ENCODE results near the gene PFAS.
A peak's percentile ranks its signal among the peaks of the same experiment; 100 is the strongest.

Gene PFAS

DNA sequence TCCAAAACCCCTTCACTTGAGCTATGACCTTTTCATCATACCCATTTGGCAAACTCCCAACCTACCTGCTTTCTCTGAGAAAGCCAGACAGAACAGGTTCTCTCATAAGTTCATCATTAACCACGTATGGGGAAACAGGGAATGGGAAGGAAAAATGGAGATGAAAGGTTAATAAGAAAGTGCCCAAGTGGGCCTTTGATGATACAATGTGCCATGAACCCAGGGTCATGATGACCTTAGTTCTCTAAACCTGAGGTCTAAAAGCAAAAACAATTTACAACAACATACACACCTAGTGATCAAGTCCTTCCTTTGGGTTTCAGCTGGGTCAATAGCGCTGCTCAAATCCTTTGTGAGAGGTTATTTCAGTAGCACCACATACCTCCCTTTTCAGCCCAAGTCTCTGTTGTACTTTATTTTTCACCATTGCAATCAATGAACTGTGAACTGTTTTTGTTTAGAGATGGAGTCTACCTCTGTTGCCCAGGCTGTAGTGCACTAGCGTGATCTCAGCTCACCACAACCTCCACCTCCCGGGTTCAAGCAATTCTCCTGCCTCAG, 24.9 kb downstream of the PFAS start:
- DNase-seq = no peak

DNA sequence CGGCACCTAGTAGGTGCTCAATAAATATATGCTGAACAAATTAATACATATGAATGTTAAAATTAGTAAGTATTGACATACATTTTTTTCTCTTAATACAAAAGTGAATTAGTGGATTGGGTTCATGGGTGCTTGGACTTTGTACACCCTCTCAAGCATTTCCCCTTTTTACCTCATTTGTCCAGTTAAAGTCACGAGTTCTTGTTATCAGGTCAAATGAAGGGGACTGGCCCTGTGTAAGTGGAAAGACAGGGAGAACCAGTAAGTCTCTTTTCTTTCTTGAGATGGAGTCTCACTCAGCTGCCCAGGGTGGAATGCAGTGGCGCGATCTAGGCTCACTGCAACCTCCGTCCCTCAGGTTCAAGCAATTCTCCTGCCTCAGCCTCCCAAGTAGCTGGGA, 25.7 kb downstream of the PFAS start:
- DNase-seq = no peak

DNA sequence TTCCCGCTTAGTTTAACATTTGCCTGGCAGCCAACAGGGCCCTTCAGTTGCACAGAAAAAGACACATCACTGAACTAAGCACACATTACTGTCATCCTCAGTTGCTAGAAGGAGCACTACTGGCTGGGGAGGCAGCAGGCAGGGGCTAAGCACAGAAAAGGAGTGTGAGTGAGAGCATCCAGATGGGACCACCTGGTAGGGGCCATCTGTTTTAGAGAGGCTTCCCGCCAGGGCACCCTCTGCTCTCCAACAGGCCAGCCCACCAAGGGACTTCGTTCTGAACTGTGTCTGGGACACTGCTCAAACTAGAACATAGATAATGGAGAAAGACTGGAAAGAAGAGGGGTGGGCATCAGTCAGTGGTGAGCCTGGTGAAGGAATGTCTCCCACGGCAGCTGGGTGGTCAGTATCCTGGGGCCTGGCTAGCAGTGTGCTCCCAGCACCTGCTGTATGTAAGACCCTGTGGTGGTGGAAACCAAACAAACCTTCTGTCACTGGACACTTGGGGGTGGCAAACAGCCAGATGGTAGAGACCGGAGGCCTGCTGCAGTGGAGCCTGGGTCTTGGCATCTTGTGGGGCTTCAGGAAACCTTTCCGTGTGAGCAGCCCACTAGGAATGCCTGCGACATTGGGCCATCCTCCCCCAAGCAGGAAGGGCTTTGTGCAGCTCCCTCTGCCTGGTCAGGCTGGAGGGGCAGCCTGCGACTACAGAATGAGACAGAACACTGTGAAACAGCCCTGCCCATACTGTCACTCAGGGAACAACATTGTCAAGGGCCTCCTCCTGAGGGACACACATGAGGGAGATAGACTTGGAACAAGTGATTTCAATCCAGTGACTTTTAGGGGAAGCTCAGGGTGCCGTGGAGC, 26.6 kb downstream of the PFAS start:
- DNase-seq = no peak

DNA sequence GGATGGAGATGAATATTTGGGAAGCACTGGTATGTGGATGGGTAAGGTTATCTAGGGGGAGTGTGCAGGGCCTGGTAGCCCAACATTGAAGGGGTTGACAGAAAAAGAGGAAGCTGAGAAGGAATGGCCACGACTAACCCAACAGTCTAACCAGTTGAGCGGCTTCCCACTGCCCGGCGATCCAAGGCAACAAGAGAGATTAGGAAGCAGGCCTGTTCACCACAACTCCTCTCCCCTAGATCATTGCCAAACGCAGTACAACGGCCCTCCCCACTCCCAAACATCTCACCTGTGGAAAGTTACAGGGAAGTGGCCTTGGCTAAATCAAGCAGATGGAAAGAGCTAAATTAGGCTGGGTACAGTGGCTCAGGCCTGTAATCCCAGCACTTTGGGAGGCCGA, 28.2 kb downstream of the PFAS start:
- DNase-seq = no peak

DNA sequence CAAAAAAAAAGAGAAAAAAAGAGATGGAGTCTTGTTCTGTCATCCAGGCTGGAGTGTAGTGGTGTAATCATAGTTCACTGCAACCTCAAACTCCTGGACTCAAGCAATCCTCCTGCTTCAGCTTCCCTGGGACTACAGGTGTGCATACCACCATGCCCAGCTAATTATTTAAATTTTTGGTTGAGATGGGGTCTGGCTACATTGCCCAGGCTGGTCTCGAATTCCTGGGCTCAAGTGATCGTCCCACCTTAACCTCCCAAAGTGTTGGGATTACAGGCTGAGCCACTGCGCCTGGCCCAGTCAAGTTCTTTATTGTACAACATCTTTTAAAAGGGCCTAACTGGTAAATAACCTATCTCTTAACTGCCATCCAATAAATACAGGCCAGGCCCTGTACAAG, 33.3 kb downstream of the PFAS start:
- no peak for DNase-seq

DNA sequence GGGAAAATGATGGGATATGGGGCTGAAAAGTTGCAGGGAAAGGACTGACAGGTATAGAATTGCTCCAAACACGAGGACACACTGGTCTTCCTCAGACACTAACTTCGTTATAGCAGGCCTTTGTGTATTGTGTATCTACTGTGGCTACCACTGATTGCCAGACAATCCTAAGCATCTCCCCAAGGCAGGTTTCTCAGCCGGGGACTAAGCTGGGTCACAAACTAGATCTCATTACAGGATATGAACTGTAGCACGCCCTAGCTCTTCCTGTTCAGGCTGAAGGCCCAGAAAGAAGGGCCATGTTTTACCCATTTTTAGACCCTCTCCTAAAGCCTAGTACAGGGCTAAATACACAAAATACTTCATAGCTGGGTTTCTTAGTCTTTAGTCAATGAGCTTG, 34.3 kb downstream of the PFAS start:
- no peak for DNase-seq

DNA sequence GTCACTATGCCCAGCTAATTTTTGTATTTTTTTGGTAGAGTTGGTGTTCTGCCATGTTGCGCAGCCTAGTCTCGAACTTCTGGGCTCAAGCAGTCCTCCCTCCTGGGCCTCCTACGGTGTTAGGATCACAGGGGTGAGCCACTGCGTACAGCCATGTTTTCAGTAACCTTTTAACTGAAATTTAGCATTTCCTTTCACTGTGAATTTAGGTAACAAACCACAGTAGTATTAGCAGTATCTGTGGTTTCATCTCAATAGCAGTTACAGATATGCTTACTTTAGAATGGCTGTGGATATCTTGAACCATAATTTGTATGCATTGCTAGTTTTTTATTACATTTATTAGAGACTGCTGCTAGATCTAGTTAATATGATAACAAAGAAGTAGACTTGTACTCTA, 35.0 kb downstream of the PFAS start:
- no peak for DNase-seq

DNA sequence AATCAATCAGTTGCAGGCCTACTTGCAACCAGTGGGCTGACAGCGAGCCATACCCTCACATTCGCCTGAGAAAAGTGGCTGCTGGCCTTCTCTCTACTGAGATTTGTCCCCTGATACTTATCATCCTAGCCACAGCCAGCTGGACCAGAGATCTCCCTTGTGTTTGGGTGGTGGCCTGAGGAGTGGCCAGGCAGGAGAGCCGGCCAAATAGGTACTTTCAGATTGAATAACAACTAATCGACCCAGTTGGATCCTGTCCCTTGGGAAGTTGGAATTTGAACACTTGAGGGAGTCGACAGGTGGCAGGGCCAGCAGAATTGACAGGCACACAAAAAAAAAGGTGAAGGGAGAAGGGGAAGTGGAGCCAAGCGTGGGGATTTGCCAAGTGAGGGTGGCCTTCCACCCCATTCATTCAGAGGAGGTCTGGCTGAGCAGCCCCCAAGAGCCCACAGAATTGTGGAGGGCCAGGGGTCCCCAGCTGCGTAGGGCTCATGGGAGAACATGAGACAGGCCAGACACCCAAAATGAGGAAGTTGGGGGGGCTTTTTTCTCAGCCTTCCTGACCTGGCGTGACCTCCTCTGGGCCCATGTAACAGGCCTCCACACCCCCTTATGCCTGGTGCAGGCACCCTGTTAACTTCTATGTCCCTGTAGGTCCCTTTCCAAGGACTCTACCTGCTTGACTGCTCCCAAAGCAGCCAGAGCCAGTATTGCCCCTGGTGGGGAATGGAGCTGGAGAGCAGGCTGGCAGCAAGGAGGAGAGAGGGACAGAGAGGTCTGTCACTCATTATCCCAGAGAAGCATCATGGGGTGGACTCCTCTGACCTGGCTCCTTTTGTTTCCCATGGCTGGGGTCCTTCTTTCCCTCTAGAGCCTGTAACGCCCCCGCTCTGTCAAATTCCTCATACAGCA, 36.4 kb downstream of the PFAS start:
- DNase-seq = no peak

DNA sequence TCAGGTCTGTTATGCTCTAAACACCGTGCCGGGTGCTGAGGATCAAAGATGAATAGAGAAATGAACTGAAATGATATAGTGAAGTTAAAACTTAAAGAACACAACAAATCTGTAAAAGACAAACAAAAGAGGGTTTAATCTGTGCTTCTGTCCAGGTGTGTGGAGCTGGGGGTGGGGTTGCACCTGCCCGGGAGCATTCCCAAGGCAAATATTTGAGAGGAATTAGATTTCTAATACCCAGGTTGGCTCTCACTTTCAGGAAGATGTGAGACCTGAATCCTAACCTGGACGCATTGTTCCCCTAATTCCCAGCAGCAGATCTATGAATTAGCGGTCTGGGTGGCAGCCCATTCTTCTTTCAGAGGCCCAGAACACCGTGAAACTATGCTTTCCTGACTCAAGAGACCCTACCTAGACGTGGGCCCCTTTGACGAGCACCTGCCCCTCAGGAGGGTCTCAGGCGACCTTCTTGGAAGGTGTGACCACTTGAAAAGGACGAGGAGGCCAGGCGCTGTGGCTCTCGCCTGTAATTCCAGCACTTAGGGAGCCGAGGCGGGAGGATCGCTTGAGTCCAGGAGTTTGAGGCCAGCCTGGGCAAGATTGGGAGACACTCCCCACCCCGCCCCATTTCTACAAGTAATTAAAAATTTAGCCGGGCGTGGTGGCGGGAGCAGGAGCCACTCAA, 38.7 kb downstream of the PFAS start:
- DNase-seq = no peak

DNA sequence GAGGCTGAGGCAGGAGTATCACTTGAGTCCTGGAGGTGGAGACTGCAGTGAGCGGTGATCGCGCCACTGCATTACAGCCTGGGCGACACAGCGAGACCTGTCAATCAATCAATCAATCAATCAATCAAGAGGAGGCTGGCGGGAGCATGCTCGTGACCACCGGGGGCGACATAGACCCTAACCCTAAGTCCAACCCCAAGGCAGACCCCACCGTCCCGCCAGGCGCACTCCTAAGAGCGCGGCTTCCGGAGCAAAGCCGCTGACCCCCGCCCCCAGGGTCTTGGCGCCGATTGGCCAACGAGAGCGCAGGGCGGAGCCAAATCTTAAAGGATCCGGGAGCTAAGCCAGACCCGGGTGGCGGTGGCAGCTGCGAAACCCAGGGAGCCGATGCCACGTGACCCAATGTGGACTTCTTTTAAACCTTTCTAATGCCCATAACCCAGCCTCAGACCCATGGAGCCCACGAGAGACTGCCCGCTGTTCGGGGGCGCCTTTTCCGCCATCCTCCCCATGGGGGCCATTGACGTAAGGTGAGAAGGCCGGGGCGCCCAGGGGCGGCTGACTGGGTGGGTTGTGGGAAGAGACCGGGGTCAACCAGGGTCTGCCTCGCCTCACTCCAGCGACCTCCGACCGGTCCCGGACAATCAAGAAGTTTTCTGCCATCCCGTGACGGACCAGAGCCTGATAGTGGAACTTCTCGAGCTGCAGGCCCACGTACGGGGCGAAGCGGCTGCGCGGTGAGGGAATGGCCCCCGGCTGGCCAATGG, 39.4 kb downstream of the PFAS start, which contains the start of gene RANGRF:
Gene RANGRF (plus strand): TSS at position 335 of the 767 bp plus-strand sequence. CDS start 119 bp downstream, at position 454.
- DNase-seq = peak; percentile 77

DNA sequence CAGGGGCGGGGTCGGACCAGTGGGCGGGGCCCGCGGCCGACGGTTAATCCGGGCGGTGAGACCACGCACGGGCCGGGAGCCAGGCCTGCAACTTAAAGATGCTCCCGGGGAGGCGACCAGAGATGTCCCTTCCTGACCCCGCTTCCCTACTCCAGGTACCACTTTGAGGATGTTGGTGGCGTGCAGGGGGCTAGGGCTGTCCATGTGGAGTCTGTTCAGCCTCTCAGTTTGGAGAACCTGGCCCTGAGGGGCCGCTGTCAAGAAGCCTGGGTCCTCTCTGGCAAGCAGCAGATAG, 40.0 kb downstream of the PFAS start:
- DNase-seq = peak; percentile 57

DNA sequence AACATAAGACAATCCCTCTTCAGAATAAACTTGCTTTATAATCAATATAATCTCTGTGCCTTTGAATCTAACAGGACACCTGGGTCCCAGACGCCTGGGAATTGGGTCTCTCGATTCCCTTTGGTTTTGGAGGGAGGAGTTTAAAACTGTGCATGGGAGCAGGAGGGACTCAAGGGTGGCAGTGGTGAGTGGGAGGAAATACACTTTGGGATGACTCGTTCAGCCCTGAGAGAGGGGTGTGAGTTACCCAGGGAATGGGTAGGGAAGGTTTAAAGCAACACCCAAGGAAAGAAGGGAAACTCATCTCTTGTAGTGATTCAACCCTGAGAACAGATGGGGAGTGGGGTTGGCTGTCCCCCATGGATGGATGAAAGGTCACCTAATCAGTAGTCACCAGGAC, 41.0 kb downstream of the PFAS start:
- DNase-seq = no peak

DNA sequence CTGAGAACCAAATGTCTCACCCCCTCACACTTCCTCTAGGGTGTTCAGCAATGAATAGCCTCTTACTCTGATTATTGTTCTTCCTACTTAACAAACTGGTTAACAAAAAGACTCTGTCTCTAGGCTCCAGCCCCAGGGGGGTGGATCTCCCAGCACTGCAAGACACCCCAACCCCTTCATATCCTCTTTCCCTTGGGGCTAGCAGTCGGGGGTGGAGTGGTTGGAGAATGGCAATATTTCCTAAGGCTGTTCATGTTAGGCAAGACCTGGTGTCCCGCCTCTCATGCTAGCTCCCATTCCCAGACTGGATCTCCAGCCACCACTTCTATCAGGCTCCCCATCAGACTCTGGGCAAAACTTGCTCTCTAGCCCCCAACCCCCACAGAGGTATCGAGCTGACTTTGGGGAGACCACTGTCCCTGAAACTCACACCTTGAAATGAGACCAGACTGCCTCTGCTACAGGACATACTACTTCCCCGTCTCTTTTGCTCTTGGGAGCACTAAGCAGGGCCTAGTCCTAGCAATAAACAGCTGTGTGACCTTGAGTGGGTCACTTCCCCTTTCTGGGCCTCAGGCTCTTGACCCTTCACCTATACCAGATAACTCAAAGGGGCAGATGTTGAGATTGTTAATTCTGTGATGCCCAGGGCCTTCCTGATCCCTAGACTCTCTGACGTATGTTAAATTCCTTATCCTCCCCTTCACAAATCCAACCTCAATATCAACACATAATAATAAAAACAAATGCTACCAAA, 43.7 kb downstream of the PFAS start:
- no peak for DNase-seq

DNA sequence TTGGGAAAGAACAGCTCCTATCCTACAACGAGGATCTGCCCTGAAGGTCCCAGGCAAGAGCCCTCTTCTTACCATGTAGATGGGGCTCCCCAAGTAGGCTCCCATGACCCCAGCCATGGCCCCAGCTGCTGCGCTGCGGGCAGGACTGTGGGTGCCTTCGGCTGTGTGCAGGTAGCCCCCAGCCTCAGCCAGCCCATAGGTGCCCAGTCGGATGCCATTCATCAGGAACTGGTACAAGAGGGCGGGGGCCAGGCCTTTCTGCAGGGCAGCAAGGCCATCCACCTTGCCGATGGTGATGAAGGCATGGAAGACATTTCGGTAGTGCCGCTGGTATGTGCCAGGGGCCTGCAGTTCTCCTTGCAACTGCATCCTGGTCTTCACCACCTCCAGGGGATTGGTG, 45.3 kb downstream of the PFAS start:
- DNase-seq = no peak

DNA sequence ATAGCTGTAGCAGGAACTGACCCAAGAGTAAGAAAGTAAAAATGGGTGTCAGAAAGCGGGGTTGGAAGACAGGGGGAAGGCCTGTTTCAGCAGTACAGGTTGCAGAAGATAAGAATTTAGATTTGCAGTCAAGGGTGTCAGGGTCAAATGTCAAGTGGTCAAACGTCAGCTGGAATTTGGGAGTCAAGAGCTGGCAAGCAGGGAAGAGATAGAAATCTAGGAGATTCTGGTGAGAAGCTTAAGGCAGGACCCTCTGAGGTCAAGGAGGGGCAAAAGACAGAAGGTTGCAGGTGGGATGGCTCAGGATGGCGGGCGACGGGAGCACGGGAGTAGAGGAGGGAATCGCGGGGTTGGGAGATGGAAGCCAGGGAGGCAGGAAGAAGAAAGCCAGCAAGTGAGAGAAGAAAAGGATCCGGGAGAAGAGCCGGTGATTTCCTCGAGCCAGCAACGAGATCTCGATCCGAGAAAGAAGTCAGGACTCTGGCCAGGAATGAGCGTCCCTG, 45.8 kb downstream of the PFAS start:
- DNase-seq = no peak

DNA sequence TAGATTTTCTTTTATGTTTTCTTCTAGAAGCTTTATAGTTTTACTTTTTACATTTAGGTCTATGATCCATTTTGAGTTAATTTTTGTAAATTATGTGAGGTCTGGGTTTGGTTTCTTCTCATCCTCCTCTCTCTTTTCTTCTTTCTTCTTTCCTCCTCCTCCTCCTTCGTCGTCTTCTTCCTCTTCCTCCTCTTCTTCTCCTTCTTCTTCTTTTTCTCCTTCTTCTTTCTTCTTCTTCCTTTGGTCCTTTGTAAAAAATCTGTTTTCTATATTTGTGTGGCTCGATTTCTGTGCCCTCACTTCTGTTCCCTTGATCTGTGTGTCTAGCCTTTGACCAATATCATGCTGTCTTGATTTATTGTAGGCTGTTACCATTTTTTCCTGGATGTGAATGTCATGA, 51.1 kb downstream of the PFAS start:
- no peak for DNase-seq

DNA sequence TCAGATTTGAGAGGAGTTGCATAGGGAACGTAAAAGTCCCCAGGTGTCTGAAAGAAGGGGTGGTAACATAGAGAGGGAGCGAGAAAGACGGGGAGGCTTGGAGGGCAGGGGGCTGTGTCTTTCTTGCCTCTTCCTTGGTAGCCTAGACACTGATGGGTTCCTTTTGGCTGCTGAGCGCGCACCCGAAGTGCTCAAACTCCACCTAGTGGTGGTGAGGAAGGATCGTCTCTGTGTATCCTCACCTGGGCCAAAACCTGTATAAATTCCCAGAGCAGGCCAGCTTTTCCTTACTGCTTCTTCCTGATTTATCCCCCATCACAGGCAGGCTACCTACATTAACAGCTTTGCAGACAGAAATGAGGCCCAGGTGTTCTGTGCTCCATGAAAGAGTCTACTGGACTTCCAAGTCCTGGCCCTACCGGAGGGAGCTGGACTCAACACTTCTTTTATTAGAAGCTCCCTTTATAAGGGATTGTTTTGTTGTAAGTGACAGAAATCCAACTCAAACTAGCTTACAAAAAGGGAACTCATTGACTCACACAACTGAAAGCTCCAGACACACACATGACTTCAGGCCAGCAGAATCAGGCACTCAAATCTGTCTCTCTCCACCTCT, 51.6 kb downstream of the PFAS start:
- peak; percentile 51 for DNase-seq

DNA sequence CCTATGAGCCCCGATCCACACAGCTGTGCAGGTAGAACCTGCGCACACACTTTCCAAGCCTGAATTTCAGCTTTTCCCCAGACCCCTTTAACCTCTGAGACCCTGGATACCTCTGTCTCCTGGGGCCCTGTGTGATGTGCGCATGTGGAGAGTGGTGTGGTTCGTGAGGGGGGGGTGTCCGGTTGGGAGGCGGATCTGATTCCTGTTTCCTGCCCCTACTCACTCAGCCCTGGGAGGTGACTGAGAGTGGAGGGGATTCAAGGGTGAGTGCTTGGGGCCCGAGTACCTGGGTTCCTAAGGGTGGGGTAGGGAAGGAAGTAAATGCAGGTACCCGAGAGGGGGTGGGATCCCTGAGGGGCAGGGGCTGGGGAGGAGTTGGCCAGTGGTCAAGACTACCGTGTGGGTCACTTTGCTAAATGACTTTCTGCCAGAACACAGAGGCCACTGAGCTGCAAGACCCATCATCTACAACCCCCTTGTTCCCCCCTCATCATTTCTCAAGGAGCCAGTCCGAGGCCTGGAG, 61.6 kb downstream of the PFAS start:
- no peak for DNase-seq

DNA sequence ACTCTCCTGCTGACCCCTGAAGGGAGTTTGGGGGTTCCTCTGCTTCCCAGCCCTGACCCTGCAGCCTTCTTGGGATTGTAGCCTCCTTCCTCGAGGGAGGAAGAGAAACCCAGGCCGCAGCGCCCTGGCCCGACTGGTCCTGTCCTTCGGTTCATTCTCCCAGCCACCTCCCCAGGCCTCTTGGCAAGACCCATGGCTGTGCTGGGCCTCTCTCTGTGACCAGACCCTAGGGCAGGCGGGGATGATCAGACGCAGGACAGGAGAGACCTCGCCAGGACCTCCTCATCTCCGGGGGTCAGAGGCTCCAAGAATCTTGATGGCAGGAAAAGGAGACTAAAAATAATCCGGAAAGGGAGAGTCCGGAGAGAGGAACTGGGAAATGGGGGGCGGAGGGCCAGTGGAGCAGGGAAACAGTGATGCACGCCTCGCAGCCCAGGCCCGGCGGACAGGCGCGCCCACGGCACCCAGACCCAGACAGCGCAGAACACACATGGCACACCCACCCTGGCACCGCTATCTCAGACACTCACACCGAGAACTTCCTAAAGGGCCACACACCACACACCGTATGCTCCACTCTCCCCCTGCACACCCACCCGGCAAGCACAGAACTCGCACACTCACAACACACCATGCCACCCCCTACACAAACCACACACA, 62.2 kb downstream of the PFAS start:
- no peak for DNase-seq

DNA sequence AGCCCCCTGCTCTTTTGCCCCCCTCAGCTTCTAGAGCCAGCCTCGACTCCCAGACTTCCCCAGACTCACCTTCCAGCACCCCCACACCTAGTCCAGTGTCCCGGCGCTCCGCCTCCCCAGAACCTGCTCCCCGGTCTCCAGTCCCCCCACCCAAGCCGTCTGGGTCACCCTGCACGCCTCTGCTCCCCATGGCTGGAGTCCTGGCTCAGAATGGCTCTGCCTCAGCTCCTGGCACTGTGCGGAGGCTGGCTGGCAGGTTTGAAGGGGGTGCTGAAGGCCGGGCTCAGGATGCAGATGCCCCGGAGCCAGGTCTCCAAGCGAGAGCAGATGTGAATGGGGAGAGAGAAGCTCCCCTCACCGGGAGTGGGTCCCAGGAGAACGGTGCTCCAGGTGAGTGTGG, 63.2 kb downstream of the PFAS start:
- no peak for DNase-seq

Measured in activated gamma-delta T cell treated with Interleukin-2 at 50 U/mL for 16 hours (primary cell).